CD4-positive, CD25-positive, alpha-beta regulatory T cell (primary cell): Measurements from ENCODE around the gene TRAPPC1. TPM values are rescaled to one million over a fixed set of nuclear protein-coding genes. Genes with fewer than 3 reads are reported as not detected.

Experiments used
- ATAC-seq, 2 donors: fragments of 150-1000 bp; cut with Tn5 transposase; one replicate each; pipeline ENCODE4 v1.10.0; 2021; ENCODE audit warnings: low read depth in 2 of 2, moderate number of reproducible peaks in 2 of 2, moderate library complexity in 1 of 2
- DNase-seq, 3 donors: peaks; one replicate each; pipeline versions ENCODE4 v3.0.0 to v3.0.0-alpha.2; 2012 to 2022; ENCODE audit warnings: mixed read lengths in 1 of 3
- H3K27ac ChIP-seq: one replicate; pipeline ENCODE4 v1.7.0; 2013; ENCODE audit warnings: mild to moderate bottlenecking, low read length; ENCODE audit not compliant: insufficient read depth, poor library complexity, severe bottlenecking
- H3K27me3 ChIP-seq: one replicate; pipeline ENCODE4 v1.7.0; 2013; ENCODE audit warnings: low read length; ENCODE audit not compliant: control insufficient read depth, insufficient read depth
- H3K36me3 ChIP-seq: one replicate; pipeline ENCODE4 v1.7.0; 2013; ENCODE audit warnings: mild to moderate bottlenecking, low read length, moderate library complexity; ENCODE audit not compliant: control insufficient read depth, insufficient read depth
- H3K4me1 ChIP-seq: 2 replicates; pipeline ENCODE4 v1.7.0; 2013; ENCODE audit warnings: mild to moderate bottlenecking, low read length; ENCODE audit not compliant: insufficient read depth, control insufficient read depth, poor library complexity, severe bottlenecking
- H3K4me3 ChIP-seq: one replicate; pipeline ENCODE4 v1.7.0; 2013; ENCODE audit warnings: low read depth, mild to moderate bottlenecking, low read length, moderate library complexity
- H3K9me3 ChIP-seq, 2 experiments: 1 replicate in 1 of 2; 2 replicates in 1 of 2; pipeline ENCODE4 v1.7.0; 2013; ENCODE audit warnings: low read length in 2 of 2, mild to moderate bottlenecking in 1 of 2, moderate library complexity in 1 of 2; ENCODE audit not compliant: control insufficient read depth in 2 of 2
- H3K27ac Mint-ChIP-seq, 3 donors: one replicate each; pipeline ENCODE4 v1.8.0; 2020 to 2022; ENCODE audit warnings: mild to moderate bottlenecking in 3 of 3, mixed read lengths in 3 of 3, moderate library complexity in 2 of 3
- H3K27me3 Mint-ChIP-seq: one replicate; pipeline ENCODE4 v1.8.0; 2022; ENCODE audit warnings: mild to moderate bottlenecking, mixed read lengths
- H3K36me3 Mint-ChIP-seq: one replicate; pipeline ENCODE4 v1.8.0; 2020; ENCODE audit warnings: mixed read lengths
- H3K4me1 Mint-ChIP-seq, 4 donors: one replicate each; pipeline ENCODE4 v1.8.0; 2020 to 2022; ENCODE audit warnings: mixed read lengths in 4 of 4, mild to moderate bottlenecking in 1 of 4
- H3K4me3 Mint-ChIP-seq, 4 donors: one replicate each; pipeline ENCODE4 v1.8.0; 2020 to 2022; ENCODE audit warnings: mild to moderate bottlenecking in 4 of 4, mixed read lengths in 4 of 4, moderate library complexity in 3 of 4
- H3K9me3 Mint-ChIP-seq, 7 donors: one replicate each; pipeline ENCODE4 v1.8.0; 2020 to 2022; ENCODE audit warnings: mixed read lengths in 7 of 7, mild to moderate bottlenecking in 3 of 7, moderate library complexity in 2 of 7
- polyA plus RNA-seq, 4 donors: library from polyadenylated mRNA; unstranded; fragments of 300-500 nt; fragmentation: Illumina TruSeq; gene quantifications; one replicate each; pipeline ENCODE4 v1.2.3, GENCODE V29; 2021
- total RNA-seq: library from RNA; stranded (reverse); gene quantifications from one replicate; pipeline ENCODE4 v1.2.3, GENCODE V29; 2022

TRAPPC1 gene
- total and polyA plus RNA-seq, 5 donors from 2014 or later, result 114 to 297 (median 235) TPM

DNA sequence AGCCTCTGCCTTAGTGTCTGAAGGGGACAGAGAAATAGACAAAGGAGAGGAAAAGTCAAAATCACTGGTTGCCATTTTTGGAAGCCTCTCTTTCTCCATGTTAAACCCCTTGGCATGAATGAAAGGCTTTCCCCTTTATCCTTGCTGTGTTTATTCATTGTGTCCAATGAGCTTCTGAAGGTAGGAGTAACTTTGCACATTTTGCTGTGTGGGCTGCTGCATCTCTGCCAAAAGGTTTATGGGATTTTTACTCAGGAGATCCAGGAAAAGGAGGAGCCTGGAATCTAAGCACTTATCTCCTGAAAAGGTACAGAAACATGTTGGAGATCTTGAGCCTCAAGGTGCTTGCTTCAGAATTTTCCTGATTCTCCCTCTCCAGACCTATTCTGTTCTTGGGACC, 4.1 kb upstream of the TRAPPC1 start:
- Histone ChIP-seq H3K36me3 (peaks cover 36% of the 10 kb centered on the region), H3K4me1 (peaks cover 28% of the 10 kb centered on the region), H3K9me3 (no peaks in the 10 kb centered on the region), H3K27me3 (no peaks in the 10 kb centered on the region), H3K27ac (no peak overlapping the region), H3K4me3 (no peak overlapping the region)
- no peaks in the 10 kb centered on the region for H3K27me3 Mint-ChIP-seq
- ATAC-seq, result no peak
- peak overlapping the region in 1 of 4 donors; percentile 70 for H3K4me3 Mint-ChIP-seq
- peak overlapping the region in 1 of 3 donors; percentile 59 for H3K27ac Mint-ChIP-seq
- peaks cover 0 to 50% (median 40%) of the 10 kb centered on the region in 4 donors for H3K4me1 Mint-ChIP-seq
- no peak for DNase-seq
- peaks cover 39% of the 10 kb centered on the region for H3K36me3 Mint-ChIP-seq
- H3K9me3 Mint-ChIP-seq, result no peaks in the 10 kb centered on the region

DNA sequence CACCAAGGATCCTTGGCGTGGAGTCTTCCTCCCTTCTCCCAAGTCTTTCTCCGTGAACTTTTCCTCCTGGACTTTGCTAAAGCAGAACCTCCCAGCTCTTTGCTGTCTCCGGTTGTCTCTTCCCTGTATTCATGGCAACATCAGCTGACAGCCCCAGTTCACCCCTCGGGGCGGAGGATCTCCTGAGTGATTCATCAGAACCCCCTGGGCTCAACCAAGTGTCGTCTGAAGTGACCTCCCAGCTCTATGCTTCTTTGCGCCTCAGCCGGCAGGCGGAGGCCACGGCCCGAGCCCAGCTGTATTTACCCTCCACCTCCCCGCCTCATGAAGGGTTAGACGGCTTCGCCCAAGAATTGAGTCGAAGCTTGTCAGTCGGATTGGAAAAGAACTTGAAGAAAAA, 1.2 kb upstream of the TRAPPC1 start:
- Histone ChIP-seq H3K27ac (peak overlapping the region; percentile 89), H3K4me1 (peaks cover 46% of the 10 kb centered on the region), H3K36me3 (peaks cover 16% of the 10 kb centered on the region), H3K27me3 (no peaks in the 10 kb centered on the region), H3K4me3 (peak overlapping the region; percentile 94), H3K9me3 (no peaks in the 10 kb centered on the region)
- H3K27ac Mint-ChIP-seq, result peak overlapping the region; percentile 85 to 98 (median 97)
- peaks cover 27% of the 10 kb centered on the region for H3K36me3 Mint-ChIP-seq
- H3K9me3 Mint-ChIP-seq, result no peaks in the 10 kb centered on the region
- H3K27me3 Mint-ChIP-seq, result no peaks in the 10 kb centered on the region
- ATAC-seq, result no peak
- DNase-seq, result peak in 2 of 3 donors; percentile 16 to 60
- H3K4me1 Mint-ChIP-seq, result peaks cover 0 to 68% (median 44%) of the 10 kb centered on the region in 4 donors
- peak overlapping the region; percentile 95 to 99 (median 98) for H3K4me3 Mint-ChIP-seq

DNA sequence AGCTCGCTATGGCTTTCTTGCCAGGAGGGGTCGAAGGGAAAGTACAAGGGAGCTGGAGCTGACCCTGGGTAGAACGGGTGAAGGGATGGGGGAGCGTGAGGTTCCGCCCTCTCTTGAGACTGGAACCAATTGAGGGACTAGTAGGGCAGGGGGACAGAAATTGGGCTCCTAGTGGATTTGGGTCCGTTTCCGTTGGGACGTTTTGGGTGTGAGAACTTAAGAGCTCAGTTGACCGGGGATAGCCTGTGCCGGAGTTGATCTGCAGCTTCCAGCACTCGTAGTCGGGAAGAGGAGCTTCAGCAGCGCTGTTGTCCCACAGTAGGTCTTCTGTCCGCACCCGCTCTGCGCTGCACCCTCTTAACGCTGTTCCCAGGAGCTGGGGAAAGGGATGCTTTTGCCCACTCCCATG, 741 bp upstream of the TRAPPC1 start:
- H3K4me1 ChIP-seq, result peaks cover 46% of the 10 kb centered on the region
- DNase-seq (peak in 1 of 3 donors; percentile 59), ATAC-seq (no peak)
- Mint-ChIP-seq H3K4me1 (peaks cover 0 to 69% (median 45%) of the 10 kb centered on the region in 4 donors), H3K36me3 (peaks cover 30% of the 10 kb centered on the region), H3K27me3 (no peaks in the 10 kb centered on the region), H3K9me3 (no peaks in the 10 kb centered on the region), H3K4me3 (peak overlapping the region; percentile 95 to 99 (median 98)), H3K27ac (peak overlapping the region; percentile 97 to 98 (median 97))
- H3K36me3 ChIP-seq, result peaks cover 16% of the 10 kb centered on the region
- no peaks in the 10 kb centered on the region for H3K27me3 ChIP-seq
- no peaks in the 10 kb centered on the region for H3K9me3 ChIP-seq
- peak overlapping the region; percentile 89 for H3K27ac ChIP-seq
- H3K4me3 ChIP-seq, result peak overlapping the region; percentile 94

DNA sequence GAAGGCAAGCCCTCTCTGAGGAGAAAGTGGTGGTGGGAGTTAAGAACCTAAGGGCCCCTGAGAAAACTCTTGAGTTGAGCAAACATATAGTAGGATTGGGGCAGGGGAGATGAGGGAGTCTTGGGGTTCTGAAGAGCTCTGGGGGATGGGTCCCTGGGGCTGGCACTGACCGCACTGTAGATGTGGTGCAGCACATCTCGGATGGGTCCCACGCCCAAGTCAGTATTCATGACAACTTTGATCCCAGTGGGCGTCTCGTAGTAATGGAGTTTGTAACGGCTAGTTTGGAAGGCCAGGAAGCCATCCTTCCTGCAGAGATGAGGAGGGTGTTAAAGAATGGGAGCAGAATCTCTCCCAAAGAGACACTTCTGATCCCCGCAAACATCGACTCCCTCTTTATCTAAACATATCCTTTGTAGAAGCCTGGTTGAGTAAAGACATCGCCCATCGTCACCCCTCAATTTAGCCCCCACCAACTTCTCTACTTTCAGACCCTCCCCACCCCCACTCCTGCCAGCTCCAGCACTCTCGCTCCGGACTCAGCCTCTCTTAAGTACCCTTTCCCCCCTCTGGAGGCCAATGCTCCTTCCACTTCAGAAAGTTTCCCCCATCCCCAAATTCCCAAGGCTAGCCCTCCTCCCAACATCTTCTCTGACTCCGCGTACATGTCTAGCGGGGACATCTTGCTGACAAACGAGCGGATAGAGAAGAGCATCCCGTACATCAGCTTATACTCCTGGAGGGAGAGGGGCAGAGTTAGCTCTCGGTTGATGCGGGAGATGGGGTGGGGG, 710 bp downstream of the TRAPPC1 start:
- no peaks in the 10 kb centered on the region for H3K27me3 Mint-ChIP-seq
- DNase-seq, result no peak
- Histone ChIP-seq H3K9me3 (no peaks in the 10 kb centered on the region), H3K36me3 (peaks cover 6% of the 10 kb centered on the region), H3K4me3 (peak overlapping the region; percentile 94), H3K27ac (peak overlapping the region; percentile 89), H3K27me3 (no peaks in the 10 kb centered on the region), H3K4me1 (peaks cover 46% of the 10 kb centered on the region)
- H3K27ac Mint-ChIP-seq, result peak overlapping the region; percentile 97 to 98 (median 98)
- peaks cover 0 to 67% (median 39%) of the 10 kb centered on the region in 4 donors for H3K4me1 Mint-ChIP-seq
- no peak for ATAC-seq
- H3K36me3 Mint-ChIP-seq, result peaks cover 18% of the 10 kb centered on the region
- no peaks in the 10 kb centered on the region for H3K9me3 Mint-ChIP-seq
- peak overlapping the region; percentile 95 to 99 (median 98) for H3K4me3 Mint-ChIP-seq

DNA sequence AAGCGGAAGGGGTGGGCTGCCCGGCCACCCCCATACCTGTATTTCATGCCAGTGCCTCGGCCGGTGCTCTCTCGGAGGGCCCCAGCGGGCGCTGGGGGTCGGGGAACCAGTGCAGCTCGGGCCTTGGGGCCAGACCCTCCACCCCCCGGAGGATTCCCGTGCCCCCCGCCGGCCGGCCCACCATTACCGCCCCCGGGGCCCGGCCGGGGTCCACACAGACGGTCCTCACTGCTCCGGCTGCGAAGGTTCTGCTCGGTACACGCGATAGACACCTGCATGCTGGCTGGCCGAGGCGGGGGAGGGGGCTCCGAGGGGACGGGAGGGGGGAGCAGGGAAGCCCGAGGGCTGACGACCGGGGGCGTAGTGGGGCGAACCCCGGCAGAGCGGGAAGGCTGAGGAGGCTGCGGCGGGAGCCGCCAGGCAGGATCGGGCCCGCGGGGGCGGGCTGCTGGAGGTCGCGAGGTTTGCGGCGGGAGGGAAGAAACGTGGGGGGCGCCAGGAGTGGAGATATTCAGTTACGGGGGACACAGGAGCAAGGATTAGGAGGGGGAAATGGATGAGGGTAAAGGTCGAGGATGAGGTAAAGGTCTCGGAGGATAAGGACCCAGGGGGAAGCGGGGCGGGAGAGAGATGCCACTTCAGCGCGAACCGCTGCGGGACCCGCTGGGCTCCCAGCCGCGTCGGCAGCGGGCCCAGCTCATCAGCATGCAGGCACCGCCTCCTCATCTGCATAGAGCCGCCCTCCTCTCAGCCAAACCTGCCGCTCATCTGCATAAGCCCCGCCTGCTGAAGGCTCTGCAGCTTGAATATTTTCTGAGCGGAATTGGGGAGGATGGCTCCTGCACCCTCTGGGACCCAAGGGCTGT, 2.4 kb downstream of the TRAPPC1 start, which contains the start of gene KCNAB3:
TSS of gene KCNAB3 (minus strand) at position 699 of the 866 bp plus-strand sequence. CDS start at position 278, 421 bp downstream.
- H3K4me1 ChIP-seq, result peaks cover 46% of the 10 kb centered on the region
- H3K27me3 ChIP-seq, result no peaks in the 10 kb centered on the region
- no peak for ATAC-seq
- Mint-ChIP-seq H3K27me3 (no peaks in the 10 kb centered on the region), H3K4me3 (peak within 1 kb of the TSS; percentile 95 to 99 (median 98)), H3K36me3 (peaks cover 10% of the 10 kb centered on the region), H3K9me3 (no peaks in the 10 kb centered on the region), H3K4me1 (peaks cover 0 to 55% (median 33%) of the 10 kb centered on the region in 4 donors), H3K27ac (peak within 1 kb of the TSS; percentile 60 to 98 (median 97))
- no peak within 1 kb of the TSS for H3K27ac ChIP-seq
- no peak within 1 kb of the TSS for H3K4me3 ChIP-seq
- peak; percentile 36 to 76 (median 50) for DNase-seq
- no peaks in the 10 kb centered on the region for H3K9me3 ChIP-seq
- no peaks in the 10 kb centered on the region for H3K36me3 ChIP-seq

DNA sequence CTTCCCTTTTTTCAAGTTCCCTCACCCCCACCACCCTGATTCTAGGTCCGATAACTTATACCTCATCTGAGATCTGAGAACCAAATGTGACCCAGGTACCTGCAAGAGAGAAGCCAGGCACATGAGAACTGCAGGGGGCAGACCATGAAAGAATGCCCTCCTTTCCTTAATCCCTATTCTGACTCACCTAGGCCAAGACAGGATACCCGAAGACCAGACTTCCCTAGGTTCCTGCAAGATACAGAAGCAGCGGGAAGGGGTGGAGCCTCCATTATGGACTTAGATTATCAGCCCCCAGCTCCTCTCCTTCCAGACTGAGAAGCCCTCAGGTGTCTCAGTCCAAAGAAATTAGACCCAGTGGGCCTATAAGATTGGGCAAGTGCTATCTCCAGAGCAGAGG, 4.2 kb downstream of the TRAPPC1 start:
- Histone ChIP-seq H3K9me3 (no peaks in the 10 kb centered on the region), H3K36me3 (no peaks in the 10 kb centered on the region), H3K27me3 (no peaks in the 10 kb centered on the region), H3K27ac (no peak overlapping the region), H3K4me3 (no peak overlapping the region), H3K4me1 (peaks cover 40% of the 10 kb centered on the region)
- Mint-ChIP-seq H3K36me3 (peaks cover 10% of the 10 kb centered on the region), H3K4me3 (peak overlapping the region in 1 of 4 donors; percentile 3), H3K27ac (no peak overlapping the region), H3K4me1 (peaks cover 1 to 52% (median 20%) of the 10 kb centered on the region in 4 donors), H3K27me3 (no peaks in the 10 kb centered on the region), H3K9me3 (no peaks in the 10 kb centered on the region)
- ATAC-seq (no peak), DNase-seq (no peak)

DNA sequence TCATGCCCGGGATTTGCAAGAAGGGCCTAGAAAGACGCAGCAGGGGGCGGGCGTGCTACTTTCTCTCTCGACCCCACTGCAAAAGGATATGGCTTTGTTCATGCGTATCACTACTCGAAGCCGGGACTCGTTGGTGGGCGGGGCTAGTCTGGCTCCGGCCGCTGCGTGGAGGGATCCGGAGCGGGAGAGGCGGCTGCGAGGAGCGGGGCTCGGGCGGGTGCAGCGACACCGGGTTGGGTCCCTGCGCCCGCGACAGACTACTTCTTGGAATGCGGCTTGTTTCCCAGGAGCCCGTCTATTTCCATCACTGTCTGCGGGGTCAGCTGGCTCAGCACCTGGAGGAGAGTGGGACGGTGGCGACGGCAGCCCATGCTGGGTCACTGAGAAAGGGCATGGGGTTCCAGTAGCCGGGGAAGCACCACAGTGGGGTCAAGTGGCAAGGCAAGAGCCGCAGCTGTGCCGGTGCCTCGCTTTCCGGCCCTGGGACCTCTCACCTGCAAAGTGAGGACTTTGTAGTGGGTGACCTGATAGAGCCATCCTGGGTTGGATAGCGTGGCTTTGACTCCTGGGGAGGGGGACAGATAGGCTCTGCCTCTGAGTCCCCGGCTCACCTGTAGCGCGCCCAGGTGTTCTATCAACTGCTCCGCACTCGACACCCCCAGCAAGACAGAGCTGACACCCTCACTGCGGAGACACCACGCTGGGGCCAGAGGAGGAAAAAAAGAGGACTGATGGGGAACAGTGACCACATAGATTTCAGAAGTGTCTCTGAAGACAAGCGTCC, 8.7 kb downstream of the TRAPPC1 start:
- Histone ChIP-seq H3K4me3 (peak overlapping the region; percentile 74), H3K36me3 (no peaks in the 10 kb centered on the region), H3K4me1 (peaks cover 16% of the 10 kb centered on the region), H3K27me3 (no peaks in the 10 kb centered on the region), H3K9me3 (no peaks in the 10 kb centered on the region), H3K27ac (peak overlapping the region; percentile 78)
- peak overlapping the region; percentile 94 to 99 (median 97) for H3K27ac Mint-ChIP-seq
- peaks cover 3% of the 10 kb centered on the region for H3K36me3 Mint-ChIP-seq
- peak; percentile 89 to 90 for ATAC-seq
- H3K27me3 Mint-ChIP-seq, result no peaks in the 10 kb centered on the region
- DNase-seq, result peak; percentile 77 to 86 (median 83)
- H3K9me3 Mint-ChIP-seq, result no peaks in the 10 kb centered on the region
- peak overlapping the region; percentile 82 to 96 (median 88) for H3K4me3 Mint-ChIP-seq
- peaks cover 5 to 27% (median 12%) of the 10 kb centered on the region in 4 donors for H3K4me1 Mint-ChIP-seq
